GM12875 (cell line): ENCODE measurements around the gene NPBWR2.

Experiments used
- H3K4me3 ChIP-seq: one replicate; pipeline ENCODE4 v1.5.1; 2011; ENCODE audit warnings: low read depth, low read length, control low read depth
- TF ChIP-seq, protein P1 (sequence below): IDR thresholded peaks from 2 replicates; pipeline ENCODE4 v1.5.1; 2011; ENCODE audit warnings: low read depth, mild to moderate bottlenecking, control low read depth, inconsistent platforms, low read length, moderate library complexity, borderline replicate concordance; ENCODE audit not compliant: insufficient read depth

NPBWR2 gene, protein sequence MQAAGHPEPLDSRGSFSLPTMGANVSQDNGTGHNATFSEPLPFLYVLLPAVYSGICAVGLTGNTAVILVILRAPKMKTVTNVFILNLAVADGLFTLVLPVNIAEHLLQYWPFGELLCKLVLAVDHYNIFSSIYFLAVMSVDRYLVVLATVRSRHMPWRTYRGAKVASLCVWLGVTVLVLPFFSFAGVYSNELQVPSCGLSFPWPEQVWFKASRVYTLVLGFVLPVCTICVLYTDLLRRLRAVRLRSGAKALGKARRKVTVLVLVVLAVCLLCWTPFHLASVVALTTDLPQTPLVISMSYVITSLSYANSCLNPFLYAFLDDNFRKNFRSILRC

DNA sequence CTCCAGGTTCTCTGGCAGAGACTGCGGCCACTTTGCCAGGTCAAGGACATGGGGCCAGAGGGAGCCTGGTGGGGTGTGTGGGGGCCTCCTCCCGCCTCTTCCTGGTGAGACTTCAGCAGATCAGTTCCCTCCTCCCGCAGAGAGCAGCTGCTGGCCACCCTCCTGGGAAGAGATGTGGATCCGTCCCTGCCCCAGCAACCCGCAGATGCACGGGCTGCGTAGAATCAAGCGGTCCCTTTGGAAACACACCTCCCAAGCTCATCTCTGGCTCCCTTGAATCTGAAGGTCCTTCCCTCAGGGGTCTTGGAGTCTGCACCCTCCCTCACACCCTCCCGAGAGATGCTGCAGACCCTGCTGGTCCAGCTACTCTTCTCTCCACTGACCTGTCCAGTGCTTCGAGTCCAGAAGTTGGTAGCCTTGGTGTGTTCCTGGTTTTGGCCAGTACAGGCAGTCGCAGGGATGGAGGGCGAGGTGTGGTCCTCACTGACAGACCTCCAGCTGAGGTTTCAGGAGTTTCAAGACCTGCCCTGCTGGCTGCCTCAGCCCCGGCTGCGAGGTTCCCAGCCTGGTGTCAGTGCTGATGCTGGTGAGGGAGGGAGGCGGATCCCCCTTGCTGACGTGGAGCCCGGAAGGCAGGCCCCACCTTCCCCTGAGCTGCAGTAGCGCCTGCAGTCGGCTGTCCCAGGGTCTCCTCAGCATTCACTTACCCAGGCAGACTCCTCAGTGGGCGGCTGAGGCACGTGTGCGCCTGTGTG is at the start of gene NPBWR2:
TSS of gene NPBWR2 (minus strand) at position 585 of the 755 bp plus-strand sequence. CDS start 734 bp downstream, outside the sequence.
- no peak within 1 kb of the TSS for H3K4me3 ChIP-seq
- TF ChIP-seq, protein P1, sequence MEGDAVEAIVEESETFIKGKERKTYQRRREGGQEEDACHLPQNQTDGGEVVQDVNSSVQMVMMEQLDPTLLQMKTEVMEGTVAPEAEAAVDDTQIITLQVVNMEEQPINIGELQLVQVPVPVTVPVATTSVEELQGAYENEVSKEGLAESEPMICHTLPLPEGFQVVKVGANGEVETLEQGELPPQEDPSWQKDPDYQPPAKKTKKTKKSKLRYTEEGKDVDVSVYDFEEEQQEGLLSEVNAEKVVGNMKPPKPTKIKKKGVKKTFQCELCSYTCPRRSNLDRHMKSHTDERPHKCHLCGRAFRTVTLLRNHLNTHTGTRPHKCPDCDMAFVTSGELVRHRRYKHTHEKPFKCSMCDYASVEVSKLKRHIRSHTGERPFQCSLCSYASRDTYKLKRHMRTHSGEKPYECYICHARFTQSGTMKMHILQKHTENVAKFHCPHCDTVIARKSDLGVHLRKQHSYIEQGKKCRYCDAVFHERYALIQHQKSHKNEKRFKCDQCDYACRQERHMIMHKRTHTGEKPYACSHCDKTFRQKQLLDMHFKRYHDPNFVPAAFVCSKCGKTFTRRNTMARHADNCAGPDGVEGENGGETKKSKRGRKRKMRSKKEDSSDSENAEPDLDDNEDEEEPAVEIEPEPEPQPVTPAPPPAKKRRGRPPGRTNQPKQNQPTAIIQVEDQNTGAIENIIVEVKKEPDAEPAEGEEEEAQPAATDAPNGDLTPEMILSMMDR, result no peak

DNA sequence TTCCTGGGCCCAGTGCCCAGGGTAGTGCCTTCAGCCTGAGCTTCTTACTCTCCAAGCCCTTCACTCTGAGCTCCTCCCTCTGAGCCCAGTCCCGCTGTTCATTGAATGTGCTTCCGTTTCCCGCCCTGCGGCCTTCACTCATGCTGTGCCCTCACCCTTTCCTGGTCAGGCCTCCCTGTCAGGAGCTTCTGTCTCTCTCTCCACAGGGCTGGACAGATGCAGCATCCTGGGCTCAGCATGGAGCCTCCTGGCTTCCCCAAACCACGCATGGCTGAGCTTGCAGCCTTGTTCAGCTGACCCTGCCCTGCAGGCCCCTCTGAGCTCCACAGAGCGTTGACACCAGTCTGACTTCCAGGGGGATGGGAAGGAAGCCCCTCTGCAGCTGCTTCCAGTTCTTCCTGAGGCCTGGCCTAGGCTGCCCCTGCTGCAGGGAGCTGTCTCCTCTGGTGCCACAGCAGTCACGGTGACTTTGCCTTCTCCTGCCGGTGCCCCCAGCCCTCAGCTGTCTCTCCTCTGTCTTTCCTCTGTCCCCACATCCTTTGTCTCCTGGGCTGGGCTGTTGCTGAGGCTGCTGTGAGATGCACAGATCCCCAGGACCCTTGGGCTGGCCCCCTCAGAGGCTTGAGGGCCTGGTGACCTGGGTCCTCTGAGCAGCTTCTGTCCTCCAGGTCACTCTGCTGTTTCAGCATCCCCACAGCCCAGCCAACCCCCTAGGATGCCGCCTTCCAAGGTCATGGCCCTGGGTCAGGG is 48.9 kb upstream of the NPBWR2 start:
- TF ChIP-seq, protein P1, result no peak
- H3K4me3 ChIP-seq, result no peak overlapping the region

DNA sequence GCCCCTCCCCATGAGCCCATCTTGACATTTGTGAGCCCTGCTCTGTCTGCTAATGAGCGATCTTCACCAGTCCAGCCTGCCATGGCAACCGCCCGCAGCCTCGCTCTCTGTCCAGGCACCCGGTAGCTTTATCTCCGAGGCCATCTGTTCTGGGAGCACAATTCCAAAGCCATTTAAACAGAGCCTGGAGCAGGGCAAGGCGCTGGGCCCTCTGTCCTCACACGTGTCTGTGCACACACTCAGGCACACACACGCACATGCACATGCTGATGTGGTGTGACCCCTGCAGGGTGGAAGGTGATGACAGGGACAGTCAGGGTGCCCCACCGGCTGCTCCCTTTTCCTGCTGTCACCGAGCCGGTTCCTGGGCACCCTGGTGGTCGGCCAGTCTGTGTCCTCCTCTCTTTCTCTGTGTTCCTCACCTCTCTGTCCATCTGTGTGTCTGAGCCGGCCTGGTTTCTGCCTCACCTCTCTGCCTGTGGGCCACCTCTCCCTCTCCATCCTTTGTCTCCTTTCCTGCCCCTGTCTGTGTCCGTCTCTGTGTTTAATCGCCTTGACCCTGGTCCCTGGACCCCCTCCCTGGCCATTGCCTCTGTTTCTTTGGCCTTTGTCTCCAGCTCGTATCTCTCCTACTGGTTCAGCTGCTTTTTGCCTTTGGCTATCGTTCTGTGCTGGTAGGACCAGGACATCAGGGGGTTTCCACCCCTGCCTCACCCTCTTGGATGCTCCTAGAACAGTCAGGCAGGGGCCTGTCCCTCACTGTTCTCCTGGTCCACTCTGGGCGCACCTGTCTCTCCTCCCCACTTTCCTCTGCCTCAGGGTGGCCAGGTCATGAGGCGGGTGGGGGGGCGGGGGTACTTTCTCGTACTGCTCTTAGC is 48.1 kb upstream of the NPBWR2 start:
- TF ChIP-seq, protein P1, result no peak
- no peak overlapping the region for H3K4me3 ChIP-seq

DNA sequence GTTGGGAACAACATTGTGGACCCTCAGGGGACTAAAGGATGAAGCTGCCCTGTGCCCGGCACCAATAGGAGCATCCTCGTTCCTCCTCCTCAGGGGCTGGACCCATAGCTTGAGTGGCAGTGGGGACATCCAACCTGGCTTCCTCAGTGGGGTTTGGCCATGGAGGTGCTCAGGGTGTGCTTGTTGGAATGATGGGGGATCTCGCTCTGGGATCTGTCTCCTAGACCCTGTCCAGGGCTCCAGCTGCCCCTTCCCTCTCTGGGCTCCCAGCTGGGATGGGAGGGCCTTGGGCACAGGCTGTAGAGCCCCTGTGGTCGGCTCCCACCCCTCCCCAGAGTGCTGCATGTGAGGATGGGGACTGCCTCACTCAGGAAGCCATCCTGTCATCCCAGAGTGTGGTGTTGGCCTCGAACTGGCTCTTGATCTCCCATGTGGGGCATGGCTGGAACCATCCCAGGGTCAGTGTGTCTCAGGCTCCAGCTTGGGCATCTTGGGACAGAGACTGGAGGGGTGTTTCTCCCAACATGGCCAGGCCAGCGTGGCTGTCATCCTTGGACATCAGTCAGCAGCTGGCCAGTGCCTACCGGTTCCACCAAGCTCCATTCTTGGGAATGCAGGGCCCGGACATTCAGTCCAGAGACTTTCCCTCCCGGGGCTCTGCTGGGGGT is 47.4 kb upstream of the NPBWR2 start:
- no peak overlapping the region for H3K4me3 ChIP-seq
- TF ChIP-seq, protein P1, result no peak

DNA sequence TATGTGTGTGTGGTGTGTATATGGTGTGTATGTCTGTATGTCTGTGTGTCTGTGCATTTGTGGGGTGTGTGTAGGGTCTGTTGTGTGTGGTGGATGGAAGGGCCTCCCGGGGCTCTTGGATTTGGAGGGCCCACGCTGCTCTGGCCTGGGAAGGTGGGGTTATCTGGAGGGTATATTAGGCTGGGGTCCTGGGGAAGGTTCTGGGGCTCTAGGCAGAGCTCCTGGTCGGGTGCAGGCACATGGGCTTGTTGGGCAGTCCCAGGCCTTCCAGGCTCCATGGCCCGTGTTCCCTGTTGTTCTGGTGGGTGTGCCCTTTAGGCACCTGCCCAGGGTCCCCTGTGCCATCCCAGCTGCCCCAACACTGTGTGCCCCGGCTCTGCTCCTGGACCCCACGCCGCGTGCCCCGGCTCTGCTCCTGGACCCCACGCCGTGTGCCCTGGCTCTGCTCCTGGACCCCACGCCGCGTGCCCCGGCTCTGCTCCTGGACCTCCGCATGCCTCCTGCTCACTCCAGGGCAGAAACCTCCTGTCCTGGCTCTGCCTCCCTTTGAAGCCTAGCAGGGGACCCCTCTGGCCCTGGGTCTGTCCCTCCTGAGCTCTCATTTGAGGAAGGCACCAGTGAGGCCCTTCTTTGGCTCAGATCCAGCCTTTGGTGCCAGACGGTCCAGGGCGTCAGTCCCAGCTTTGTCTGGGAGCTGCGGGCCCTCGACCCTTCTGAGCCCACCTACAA is 46.7 kb upstream of the NPBWR2 start:
- TF ChIP-seq, protein P1, result no peak
- H3K4me3 ChIP-seq, result no peak overlapping the region
